ENCODE data around the gene ANGPT4. TPM values are rescaled to one million over a fixed set of nuclear protein-coding genes. Genes with fewer than 3 reads are reported as not detected.

ANGPT4 gene
- total RNA-seq, 1 donor from 2014 or later: not detected

- no peak for TF ChIP-seq CTCF (conservative IDR thresholded peaks at IDR 0.05; ENCODE audit: low read depth, low read length)
- H3K4me3 ChIP-seq (ENCODE audit: low read depth, low read length): no peak overlapping the region
- no peak for DNase-seq (ENCODE audit: low read depth)
Observed at GRCh38 chr20:848193-848592, 67.9 kb downstream of the ANGPT4 start.

GRCh38 chr20:846894-847278, 69.2 kb downstream of the ANGPT4 start:
- no peak for DNase-seq (ENCODE audit: low read depth)
- no peak overlapping the region for H3K4me3 ChIP-seq (ENCODE audit: low read depth, low read length)
- no peak for TF ChIP-seq CTCF (conservative IDR thresholded peaks at IDR 0.05; ENCODE audit: low read depth, low read length)

- H3K4me3 ChIP-seq (ENCODE audit: low read depth, low read length): no peak overlapping the region
- no peak for DNase-seq (ENCODE audit: low read depth)
- no peak for TF ChIP-seq CTCF (conservative IDR thresholded peaks at IDR 0.05; ENCODE audit: low read depth, low read length)
Observed at GRCh38 chr20:845941-846893, 69.9 kb downstream of the ANGPT4 start.

GRCh38 chr20:845226-845868, 70.8 kb downstream of the ANGPT4 start:
- no peak for DNase-seq (ENCODE audit: low read depth)
- TF ChIP-seq CTCF (conservative IDR thresholded peaks at IDR 0.05; ENCODE audit: low read depth, low read length): no peak
- H3K4me3 ChIP-seq (ENCODE audit: low read depth, low read length): no peak overlapping the region

GRCh38 chr20:844473-845225, 71.5 kb downstream of the ANGPT4 start:
- TF ChIP-seq CTCF (conservative IDR thresholded peaks at IDR 0.05; ENCODE audit: low read depth, low read length): no peak
- peak; percentile 18 for DNase-seq (ENCODE audit: low read depth)
- H3K4me3 ChIP-seq (ENCODE audit: low read depth, low read length): no peak overlapping the region

- TF ChIP-seq CTCF (conservative IDR thresholded peaks at IDR 0.05; ENCODE audit: low read depth, low read length): no peak
- no peak for DNase-seq (ENCODE audit: low read depth)
- H3K4me3 ChIP-seq (ENCODE audit: low read depth, low read length): no peak overlapping the region
Observed at GRCh38 chr20:843912-844311, 72.2 kb downstream of the ANGPT4 start.

Data from epithelial cell of proximal tubule (primary cell).